Measurements from ENCODE around the gene GPC6.
A peak's percentile ranks its signal among the peaks of the same experiment; 100 is the strongest.

GPC6 gene

DNA sequence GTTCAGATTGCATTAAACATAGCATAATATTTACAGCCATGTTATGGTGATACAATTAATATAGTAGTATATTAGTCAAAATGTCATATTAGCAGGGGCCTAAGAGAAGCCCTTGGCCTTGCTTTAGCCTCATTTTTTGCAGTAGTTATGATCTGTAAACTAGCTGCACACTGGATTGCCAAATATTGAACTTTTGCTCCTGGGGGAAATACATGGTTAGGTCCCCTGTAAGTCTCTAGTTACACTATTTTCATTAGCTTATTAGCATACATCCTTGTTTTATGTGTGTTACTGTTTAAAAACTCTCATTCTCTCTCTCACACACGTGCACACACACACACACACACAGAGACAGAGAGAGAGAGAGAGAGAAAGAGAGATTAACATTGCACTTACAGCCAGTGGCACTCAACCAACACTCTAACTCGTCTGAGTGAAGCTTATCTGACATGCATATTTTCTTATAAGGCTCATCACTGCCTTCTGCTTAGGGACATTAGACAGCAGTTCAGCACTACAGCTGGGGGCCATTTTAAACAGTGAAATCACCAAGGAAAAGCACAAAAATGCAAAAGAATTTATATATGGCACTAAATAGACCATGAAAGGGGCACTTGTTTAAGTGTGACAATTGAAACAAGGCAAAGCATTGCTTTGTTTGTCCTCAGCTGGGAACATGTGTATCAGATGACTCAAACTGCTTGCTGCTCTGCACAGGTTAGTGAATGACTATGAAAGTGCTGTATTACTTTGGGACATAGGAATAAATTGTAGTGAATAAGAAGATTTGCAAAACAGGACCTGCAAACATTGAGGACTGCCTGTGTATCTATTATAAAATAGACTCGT lies 278.7 kb downstream of the GPC6 start:
- Mint-ChIP-seq H3K4me3 (no peak overlapping the region), H3K36me3 (ENCODE audit: low read depth) (no peaks in the 10 kb centered on the region), H3K4me1 (peaks cover 10% of the 10 kb centered on the region), H3K27ac (peak overlapping the region in 1 of 3 experiments; percentile 46), H3K9me3 (no peaks in the 10 kb centered on the region), H3K27me3 (ENCODE audit: low read depth) (no peaks in the 10 kb centered on the region)
- TF ChIP-seq, protein P1, sequence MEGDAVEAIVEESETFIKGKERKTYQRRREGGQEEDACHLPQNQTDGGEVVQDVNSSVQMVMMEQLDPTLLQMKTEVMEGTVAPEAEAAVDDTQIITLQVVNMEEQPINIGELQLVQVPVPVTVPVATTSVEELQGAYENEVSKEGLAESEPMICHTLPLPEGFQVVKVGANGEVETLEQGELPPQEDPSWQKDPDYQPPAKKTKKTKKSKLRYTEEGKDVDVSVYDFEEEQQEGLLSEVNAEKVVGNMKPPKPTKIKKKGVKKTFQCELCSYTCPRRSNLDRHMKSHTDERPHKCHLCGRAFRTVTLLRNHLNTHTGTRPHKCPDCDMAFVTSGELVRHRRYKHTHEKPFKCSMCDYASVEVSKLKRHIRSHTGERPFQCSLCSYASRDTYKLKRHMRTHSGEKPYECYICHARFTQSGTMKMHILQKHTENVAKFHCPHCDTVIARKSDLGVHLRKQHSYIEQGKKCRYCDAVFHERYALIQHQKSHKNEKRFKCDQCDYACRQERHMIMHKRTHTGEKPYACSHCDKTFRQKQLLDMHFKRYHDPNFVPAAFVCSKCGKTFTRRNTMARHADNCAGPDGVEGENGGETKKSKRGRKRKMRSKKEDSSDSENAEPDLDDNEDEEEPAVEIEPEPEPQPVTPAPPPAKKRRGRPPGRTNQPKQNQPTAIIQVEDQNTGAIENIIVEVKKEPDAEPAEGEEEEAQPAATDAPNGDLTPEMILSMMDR (IDR thresholded peaks at IDR 0.05; ENCODE audit: unreplicated experiment in 3 of 3) = no peak

DNA sequence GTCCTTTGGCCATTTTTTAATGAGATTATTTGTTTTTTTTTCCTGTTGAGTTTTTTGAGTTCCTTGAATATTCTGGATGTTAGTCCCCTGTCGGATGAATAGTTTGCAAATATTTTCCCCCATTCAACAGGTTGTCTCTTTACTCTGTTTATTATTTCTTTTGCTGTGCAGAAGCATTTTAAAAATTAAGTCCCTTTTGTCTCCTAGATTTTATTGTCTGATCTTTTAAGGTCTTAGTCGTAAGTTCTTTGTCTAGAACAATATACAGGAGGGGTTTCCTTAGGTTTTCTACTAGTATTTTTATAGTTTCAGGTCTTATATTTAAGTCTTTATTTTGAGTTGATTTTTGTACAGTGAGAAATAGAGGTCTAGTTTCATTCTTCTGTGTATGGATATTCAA lies 284.4 kb downstream of the GPC6 start:
- no peaks in the 10 kb centered on the region for H3K36me3 Mint-ChIP-seq (ENCODE audit: low read depth)
- TF ChIP-seq, protein P1 (IDR thresholded peaks at IDR 0.05; ENCODE audit: unreplicated experiment in 3 of 3) = no peak
- peaks cover 5% of the 10 kb centered on the region for H3K4me1 Mint-ChIP-seq
- no peak overlapping the region for H3K27ac Mint-ChIP-seq
- H3K9me3 Mint-ChIP-seq = no peaks in the 10 kb centered on the region
- no peak overlapping the region for H3K4me3 Mint-ChIP-seq
- no peaks in the 10 kb centered on the region for H3K27me3 Mint-ChIP-seq (ENCODE audit: low read depth)

DNA sequence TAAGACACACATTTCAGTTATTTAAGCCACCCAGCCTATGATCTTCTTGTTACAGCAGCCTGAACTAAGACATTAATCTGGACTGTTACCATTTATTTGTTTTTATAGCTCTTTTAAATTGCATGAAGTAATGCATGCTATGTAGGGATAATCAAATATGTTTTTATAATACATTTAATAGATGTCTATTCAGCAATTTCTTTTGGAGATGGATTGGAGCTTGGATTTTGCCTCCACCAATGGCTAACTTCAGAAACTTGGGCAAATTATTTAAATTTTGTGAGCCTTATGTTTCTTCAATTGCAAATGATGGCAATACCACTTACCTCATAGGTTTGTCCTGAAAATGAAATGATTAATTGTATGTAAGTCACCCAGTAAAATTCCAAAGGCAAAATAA lies 288.7 kb downstream of the GPC6 start:
- TF ChIP-seq, protein P1 (IDR thresholded peaks at IDR 0.05; ENCODE audit: unreplicated experiment in 3 of 3) = no peak
- H3K27ac Mint-ChIP-seq = no peak overlapping the region
- no peaks in the 10 kb centered on the region for H3K27me3 Mint-ChIP-seq (ENCODE audit: low read depth)
- H3K9me3 Mint-ChIP-seq = no peaks in the 10 kb centered on the region
- no peaks in the 10 kb centered on the region for H3K36me3 Mint-ChIP-seq (ENCODE audit: low read depth)
- H3K4me1 Mint-ChIP-seq = peaks cover 5% of the 10 kb centered on the region
- H3K4me3 Mint-ChIP-seq = no peak overlapping the region

DNA sequence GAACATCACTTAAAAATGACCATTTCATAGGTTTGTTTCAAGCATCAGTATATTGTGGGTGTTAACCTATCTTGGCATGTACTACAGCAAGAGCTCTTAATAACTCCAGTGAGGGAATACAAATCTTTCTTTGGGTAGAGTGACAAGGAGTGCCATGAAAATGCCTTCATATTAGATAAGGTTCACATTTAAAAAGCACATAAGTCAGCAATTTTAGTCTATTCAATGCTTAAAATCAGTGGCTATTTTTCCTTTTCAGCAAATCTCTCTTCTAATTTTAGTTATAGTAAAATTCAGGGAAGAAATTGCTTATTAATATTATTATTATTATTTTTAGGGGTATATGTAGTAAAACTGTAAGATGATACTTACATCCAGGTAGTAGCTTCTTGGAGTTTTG lies 291.1 kb downstream of the GPC6 start:
- Mint-ChIP-seq H3K36me3 (ENCODE audit: low read depth) (no peaks in the 10 kb centered on the region), H3K9me3 (no peaks in the 10 kb centered on the region), H3K4me1 (peaks cover 11% of the 10 kb centered on the region), H3K27me3 (ENCODE audit: low read depth) (no peaks in the 10 kb centered on the region), H3K4me3 (no peak overlapping the region), H3K27ac (no peak overlapping the region)
- TF ChIP-seq, protein P1 (IDR thresholded peaks at IDR 0.05; ENCODE audit: unreplicated experiment in 3 of 3) = no peak

DNA sequence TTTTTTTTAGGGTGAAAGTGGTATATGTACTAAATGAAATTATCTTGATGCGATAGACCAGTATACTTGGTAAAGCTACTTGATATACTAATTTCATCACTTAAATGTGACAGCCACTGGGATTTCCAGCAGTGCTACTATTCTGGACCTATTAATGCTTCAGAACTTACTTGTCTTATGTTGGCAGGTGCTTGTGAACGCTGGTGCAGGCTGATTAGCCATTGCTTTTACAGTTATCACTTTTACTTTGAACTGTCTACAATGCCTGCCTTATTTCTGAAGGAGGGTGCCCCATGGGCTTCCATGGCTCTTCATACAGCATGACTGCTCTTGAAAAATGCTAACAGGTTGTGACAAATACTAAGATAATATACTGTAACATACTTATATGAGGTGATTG lies 294.7 kb downstream of the GPC6 start:
- Mint-ChIP-seq H3K4me1 (peaks cover 8% of the 10 kb centered on the region), H3K4me3 (no peak overlapping the region), H3K9me3 (no peaks in the 10 kb centered on the region), H3K36me3 (ENCODE audit: low read depth) (no peaks in the 10 kb centered on the region), H3K27me3 (ENCODE audit: low read depth) (no peaks in the 10 kb centered on the region), H3K27ac (no peak overlapping the region)
- TF ChIP-seq, protein P1 (IDR thresholded peaks at IDR 0.05; ENCODE audit: unreplicated experiment in 3 of 3) = no peak

DNA sequence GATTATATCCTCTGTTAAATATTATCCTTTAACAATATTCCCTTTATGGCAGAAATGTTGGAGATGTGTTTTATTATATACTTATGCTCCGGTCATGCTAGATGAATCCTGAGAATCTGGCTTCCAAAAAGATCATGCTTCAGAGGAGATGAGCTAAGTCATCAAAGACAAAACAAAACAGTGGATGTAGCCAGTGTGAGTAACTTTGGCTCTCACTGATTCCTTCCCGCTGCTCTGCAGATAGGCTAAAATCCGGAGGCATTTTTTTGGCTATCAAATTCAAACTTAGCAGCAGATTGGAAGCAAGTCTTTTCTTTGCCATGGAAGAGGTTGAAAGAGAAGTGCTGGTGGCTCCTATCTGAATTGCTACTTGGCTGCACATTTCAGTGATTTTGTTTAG lies 295.9 kb downstream of the GPC6 start:
- Mint-ChIP-seq H3K4me1 (peaks cover 8% of the 10 kb centered on the region), H3K36me3 (ENCODE audit: low read depth) (no peaks in the 10 kb centered on the region), H3K27me3 (ENCODE audit: low read depth) (no peaks in the 10 kb centered on the region), H3K9me3 (no peaks in the 10 kb centered on the region), H3K4me3 (no peak overlapping the region), H3K27ac (no peak overlapping the region)
- TF ChIP-seq, protein P1 (IDR thresholded peaks at IDR 0.05; ENCODE audit: unreplicated experiment in 3 of 3) = no peak
